ENCODE results near the gene ST3GAL4.
"Not testable (repeated sequence)": the region's sequence is repeated elsewhere in the genome, so short reads cannot be mapped to it uniquely, and the experiment has no call there.

Gene ST3GAL4

DNA sequence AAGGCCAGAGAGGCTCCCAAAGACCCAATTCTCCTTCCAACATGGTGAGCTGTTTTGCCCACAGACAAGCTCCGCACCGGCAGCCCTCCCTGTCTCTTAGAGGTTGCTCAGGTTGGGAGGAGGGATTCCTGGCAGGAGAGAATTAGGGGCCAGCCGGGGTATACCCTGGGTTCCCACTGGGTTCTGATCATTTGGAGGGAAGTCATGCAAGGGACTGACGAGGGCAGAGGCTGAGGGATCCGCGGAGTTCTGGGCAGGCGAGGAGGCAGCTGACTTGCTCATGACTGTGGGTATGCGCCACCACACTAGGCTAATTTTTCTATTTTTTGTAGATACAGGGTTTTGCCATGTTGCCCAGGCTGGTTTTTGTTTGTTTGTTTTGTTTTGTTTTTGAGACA lies 4.6 kb downstream of the ST3GAL4 start:
- H3K9me3 Mint-ChIP-seq = no peaks in the 10 kb centered on the region
- DNase-seq (no peak), ATAC-seq (no peak)
- H3K27me3 Mint-ChIP-seq = no peaks in the 10 kb centered on the region
- H3K4me1 Mint-ChIP-seq = peaks cover 6% of the 10 kb centered on the region
- no peaks in the 10 kb centered on the region for H3K36me3 Mint-ChIP-seq (ENCODE audit: low read depth)
- H3K27ac Mint-ChIP-seq = no peak overlapping the region
- no peak overlapping the region for H3K4me3 Mint-ChIP-seq

DNA sequence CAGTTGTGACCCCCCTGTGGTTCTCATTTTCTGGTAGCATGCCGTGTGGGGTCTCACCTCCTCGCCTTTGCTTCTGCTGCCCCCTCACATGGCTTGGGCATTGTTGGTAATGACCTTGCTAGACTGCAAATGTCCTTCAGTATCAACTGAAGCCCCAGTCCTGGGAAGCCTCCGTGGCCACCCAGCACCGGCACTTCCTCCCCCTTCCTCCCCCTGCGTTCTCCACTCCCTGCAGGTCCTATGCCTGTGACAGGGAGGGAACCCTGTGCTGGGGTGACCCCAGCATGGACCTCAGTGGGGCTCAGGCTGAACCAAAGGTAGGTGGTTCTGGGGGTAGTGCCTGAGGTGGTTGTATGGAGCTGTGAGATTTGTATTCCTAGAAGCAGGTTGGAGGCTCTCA lies 5.9 kb downstream of the ST3GAL4 start:
- Mint-ChIP-seq H3K4me1 (peaks cover 6% of the 10 kb centered on the region), H3K9me3 (no peaks in the 10 kb centered on the region), H3K27me3 (no peaks in the 10 kb centered on the region), H3K4me3 (no peak overlapping the region), H3K36me3 (ENCODE audit: low read depth) (no peaks in the 10 kb centered on the region), H3K27ac (no peak overlapping the region)
- no peak for DNase-seq
- no peak for ATAC-seq

- no peaks in the 10 kb centered on the region for H3K36me3 Mint-ChIP-seq (ENCODE audit: low read depth)
- DNase-seq (no peak), ATAC-seq (no peak)
- H3K27me3 Mint-ChIP-seq = no peaks in the 10 kb centered on the region
- no peaks in the 10 kb centered on the region for H3K4me1 Mint-ChIP-seq
- no peak overlapping the region for H3K4me3 Mint-ChIP-seq
- no peak overlapping the region for H3K27ac Mint-ChIP-seq
- no peaks in the 10 kb centered on the region for H3K9me3 Mint-ChIP-seq
These were observed 7.6 kb downstream of the ST3GAL4 start for GRCh38 chr11:126362879-126363655.

DNA sequence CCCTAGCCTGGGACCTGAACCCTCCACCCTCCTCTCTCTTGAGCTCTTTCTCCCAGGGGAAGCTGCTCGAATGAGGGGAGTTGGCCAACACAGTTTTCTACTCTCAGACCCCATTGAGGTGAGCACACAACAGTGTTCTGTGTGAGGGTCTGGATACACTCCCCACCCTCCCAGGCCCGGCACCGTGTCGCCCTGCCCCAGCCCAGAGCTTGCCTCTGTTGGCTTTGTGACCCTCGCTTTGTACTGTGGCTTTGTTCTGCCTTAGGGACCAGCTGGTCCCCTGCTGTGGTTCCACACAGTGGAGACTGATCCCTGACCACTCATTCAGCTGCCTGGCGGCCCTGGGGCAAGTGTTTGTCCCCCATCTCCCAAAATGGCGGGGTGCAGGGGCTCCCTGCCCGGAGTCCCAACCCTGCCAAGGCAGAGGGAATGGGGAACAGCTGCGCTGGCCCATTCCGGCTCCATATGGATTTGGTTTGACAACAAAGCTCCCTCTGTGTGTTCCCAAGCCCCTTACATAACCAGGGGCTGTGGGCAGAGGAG lies 8.3 kb downstream of the ST3GAL4 start:
- no peaks in the 10 kb centered on the region for H3K9me3 Mint-ChIP-seq
- no peak overlapping the region for H3K27ac Mint-ChIP-seq
- no peak overlapping the region for H3K4me3 Mint-ChIP-seq
- H3K36me3 Mint-ChIP-seq (ENCODE audit: low read depth) = no peaks in the 10 kb centered on the region
- no peaks in the 10 kb centered on the region for H3K27me3 Mint-ChIP-seq
- ATAC-seq (no peak), DNase-seq (no peak)
- no peaks in the 10 kb centered on the region for H3K4me1 Mint-ChIP-seq

DNA sequence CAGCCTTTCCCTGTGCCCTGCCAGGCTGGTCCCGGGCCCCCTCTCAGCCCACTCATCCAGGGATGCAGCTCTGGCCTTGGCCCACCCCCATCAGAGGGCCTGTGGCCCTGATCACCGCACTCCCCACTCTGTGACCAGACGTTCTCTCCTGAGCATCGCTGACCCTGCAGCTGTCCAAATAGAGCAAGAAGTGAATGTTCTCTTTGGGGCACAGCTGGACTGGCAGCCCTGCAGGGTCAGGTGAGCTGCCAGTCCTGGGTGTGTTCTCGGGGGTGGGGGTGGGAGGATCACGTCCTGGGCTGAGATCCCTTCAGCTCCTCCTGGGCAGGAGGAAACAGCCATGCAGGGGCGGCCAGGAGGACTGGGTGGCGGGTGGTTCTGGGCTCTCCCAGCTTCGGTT lies 9.2 kb downstream of the ST3GAL4 start:
- not testable (repeated sequence) for H3K27ac Mint-ChIP-seq; DNase-seq; H3K9me3 Mint-ChIP-seq; H3K4me3 Mint-ChIP-seq; ATAC-seq; H3K27me3 Mint-ChIP-seq; H3K36me3 Mint-ChIP-seq (ENCODE audit: low read depth); H3K4me1 Mint-ChIP-seq

DNA sequence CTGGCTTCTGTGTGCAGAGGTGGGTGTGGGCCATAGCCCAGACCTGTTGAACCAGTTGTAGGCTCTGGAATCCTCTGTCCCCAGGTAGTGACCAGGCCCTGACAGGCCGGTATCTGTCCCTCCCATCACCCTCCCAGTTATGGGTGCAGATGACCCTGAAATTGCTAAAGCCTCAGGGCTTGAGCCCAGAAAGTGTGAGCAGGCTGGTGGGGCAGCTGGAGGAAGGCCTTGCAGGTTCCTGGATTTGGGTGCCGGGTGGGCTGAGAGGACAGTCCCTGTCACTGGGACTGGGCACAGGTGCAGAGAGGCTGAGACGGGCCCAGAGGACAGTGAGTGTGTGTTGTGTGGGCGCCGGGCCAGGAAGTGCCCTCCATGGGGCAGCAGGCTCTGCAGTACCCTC lies 10.0 kb downstream of the ST3GAL4 start:
- ATAC-seq; H3K4me3 Mint-ChIP-seq; H3K27ac Mint-ChIP-seq; H3K4me1 Mint-ChIP-seq; H3K9me3 Mint-ChIP-seq; H3K27me3 Mint-ChIP-seq; DNase-seq; H3K36me3 Mint-ChIP-seq (ENCODE audit: low read depth): not testable (repeated sequence)

DNA sequence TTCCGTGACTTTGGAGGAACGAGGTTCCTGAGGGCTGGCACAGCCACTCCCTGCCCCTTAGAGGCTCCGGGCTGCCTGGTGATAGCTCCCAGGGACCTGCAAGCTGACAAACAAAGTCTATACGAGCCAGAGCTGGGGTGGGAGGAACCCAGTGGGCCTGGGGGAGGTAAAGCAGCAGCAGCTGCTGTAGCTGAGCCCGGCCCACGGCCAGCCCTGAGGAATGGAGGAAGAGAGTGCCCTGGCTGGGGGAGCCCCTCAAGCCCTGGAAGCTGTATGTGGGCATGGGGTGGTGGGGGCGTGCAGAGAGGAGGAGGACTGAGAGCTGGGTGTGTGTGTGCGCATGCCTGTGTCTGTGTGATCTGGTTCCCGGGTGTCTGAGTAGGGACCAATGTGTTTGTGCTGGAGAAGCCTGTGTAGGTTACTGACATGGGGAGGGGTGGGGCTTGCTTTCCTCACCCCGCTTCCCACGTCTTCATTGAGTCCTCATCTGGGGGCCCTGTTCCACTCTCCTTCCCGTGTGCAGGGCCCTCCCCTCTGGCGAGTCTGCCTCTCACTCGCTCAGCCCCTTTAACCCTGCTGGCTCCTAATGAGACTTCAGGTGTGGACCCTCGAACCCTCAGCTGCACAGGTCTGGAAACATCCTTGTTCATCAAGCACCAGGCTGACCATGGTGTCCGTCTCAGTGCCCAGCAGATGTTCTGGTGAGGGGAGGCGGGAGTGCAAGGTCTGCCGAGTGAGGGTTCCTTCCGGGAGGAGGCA lies 10.8 kb downstream of the ST3GAL4 start:
- Mint-ChIP-seq H3K9me3 (no peaks in the 10 kb centered on the region), H3K36me3 (ENCODE audit: low read depth) (no peaks in the 10 kb centered on the region), H3K4me1 (no peaks in the 10 kb centered on the region), H3K4me3 (no peak overlapping the region), H3K27ac (no peak overlapping the region), H3K27me3 (no peaks in the 10 kb centered on the region)
- DNase-seq = no peak
- no peak for ATAC-seq

- not testable (repeated sequence) for H3K4me1 Mint-ChIP-seq; H3K27ac Mint-ChIP-seq; H3K27me3 Mint-ChIP-seq; H3K36me3 Mint-ChIP-seq (ENCODE audit: low read depth); H3K4me3 Mint-ChIP-seq; DNase-seq; H3K9me3 Mint-ChIP-seq
- ATAC-seq = peak; percentile 27
These were observed 11.6 kb downstream of the ST3GAL4 start for GRCh38 chr11:126366823-126367654.

GRCh38 chr11:126367806-126368205 lies 12.3 kb downstream of the ST3GAL4 start:
- not testable (repeated sequence) for H3K27me3 Mint-ChIP-seq, H3K27ac Mint-ChIP-seq, H3K4me1 Mint-ChIP-seq

GRCh38 chr11:126368336-126369119 lies 13.0 kb downstream of the ST3GAL4 start:
- H3K36me3 Mint-ChIP-seq (ENCODE audit: low read depth); H3K4me3 Mint-ChIP-seq: not testable (repeated sequence)

More at GRCh38 chr11:126367806-126368205, 12.3 kb downstream of the ST3GAL4 start:
- H3K4me3 Mint-ChIP-seq; ATAC-seq; H3K36me3 Mint-ChIP-seq (ENCODE audit: low read depth); H3K9me3 Mint-ChIP-seq; DNase-seq: not testable (repeated sequence)

GRCh38 chr11:126370016-126370415 lies 14.5 kb downstream of the ST3GAL4 start:
- Mint-ChIP-seq H3K9me3 (no peaks in the 10 kb centered on the region), H3K27ac (no peak overlapping the region), H3K4me3 (no peak overlapping the region), H3K4me1 (no peaks in the 10 kb centered on the region), H3K36me3 (ENCODE audit: low read depth) (no peaks in the 10 kb centered on the region), H3K27me3 (no peaks in the 10 kb centered on the region)
- ATAC-seq (no peak), DNase-seq (no peak)

More at GRCh38 chr11:126368336-126369119, 13.0 kb downstream of the ST3GAL4 start:
- not testable (repeated sequence) for H3K9me3 Mint-ChIP-seq, H3K27ac Mint-ChIP-seq, ATAC-seq, H3K4me1 Mint-ChIP-seq, H3K27me3 Mint-ChIP-seq, DNase-seq

DNA sequence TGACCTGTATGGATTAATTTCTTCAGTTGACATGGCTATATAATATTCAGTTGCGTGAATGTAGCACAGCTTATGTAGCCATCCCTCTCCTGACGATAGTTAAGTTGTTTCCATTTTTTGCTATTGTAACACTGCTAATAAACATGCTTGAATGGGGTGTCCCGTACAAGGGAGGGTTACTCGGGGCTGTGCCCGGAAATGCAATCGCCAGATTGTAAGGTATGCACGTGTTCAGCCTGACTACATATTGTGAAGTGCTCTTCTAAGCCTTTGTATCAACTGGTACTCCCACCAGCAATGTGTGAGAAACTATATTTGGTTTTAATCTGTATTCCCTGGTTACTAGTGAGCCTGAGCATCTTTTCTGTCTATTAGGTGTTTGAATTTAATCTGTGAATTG lies 16.1 kb downstream of the ST3GAL4 start:
- Mint-ChIP-seq H3K9me3 (no peaks in the 10 kb centered on the region), H3K4me3 (no peak overlapping the region), H3K36me3 (ENCODE audit: low read depth) (no peaks in the 10 kb centered on the region), H3K27ac (no peak overlapping the region), H3K27me3 (no peaks in the 10 kb centered on the region), H3K4me1 (no peaks in the 10 kb centered on the region)
- ATAC-seq (no peak), DNase-seq (no peak)

- not testable (repeated sequence) for ATAC-seq; H3K36me3 Mint-ChIP-seq (ENCODE audit: low read depth); H3K27ac Mint-ChIP-seq; H3K4me3 Mint-ChIP-seq; DNase-seq; H3K27me3 Mint-ChIP-seq; H3K9me3 Mint-ChIP-seq; H3K4me1 Mint-ChIP-seq
These were observed 18.0 kb downstream of the ST3GAL4 start for GRCh38 chr11:126373389-126374066.

All from activated naive CD8-positive, alpha-beta T cell treated with anti-CD3 and anti-CD28 coated beads, Interleukin-2, amount 50 U/mL, for 24 hours (primary cell).